Prostate gland (tissue), 2 donors: Measurements from ENCODE around the gene TMPRSS11B.

Experiments used
- POLR2A ChIP-seq: fragments of 450-650 bp; IDR thresholded peaks from one replicate; pipeline ENCODE4 v1.6.1; 2016; ENCODE audit warnings: antibody characterized with exemption, mild to moderate bottlenecking
- TF ChIP-seq, protein P1 (sequence below), 4 experiments: fragments of 200-600 bp in 2 of 4; fragments of 450-650 bp in 2 of 4; sonication (generic) in 2 of 4; IDR thresholded peaks; 1 replicate in 3 of 4; 2 replicates in 1 of 4; pipeline ENCODE4 v1.5.1; 2016 to 2019; ENCODE audit warnings: antibody characterized with exemption in 4 of 4, mild to moderate bottlenecking in 2 of 4, moderate library complexity in 2 of 4

DNA sequence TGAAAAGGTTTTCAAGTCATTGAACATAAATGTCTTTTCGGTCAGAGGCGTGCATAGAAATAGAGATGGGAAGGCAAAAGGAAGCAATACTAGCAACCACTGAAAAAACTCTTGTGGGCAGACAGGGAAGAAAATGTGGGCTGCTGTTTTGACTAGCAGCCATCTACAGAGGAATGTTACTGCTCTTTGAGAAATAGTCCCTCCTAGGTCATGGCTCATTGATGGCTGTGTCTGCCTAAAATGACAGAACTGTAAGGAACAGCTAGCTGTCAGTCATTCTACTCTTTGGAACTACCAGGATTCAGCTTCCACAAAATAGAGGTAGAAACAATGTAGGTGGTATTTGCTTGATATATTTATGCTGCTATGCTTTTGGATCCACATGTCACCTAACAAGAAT lies 26.9 kb upstream of the TMPRSS11B start:
- TF ChIP-seq, protein P1, sequence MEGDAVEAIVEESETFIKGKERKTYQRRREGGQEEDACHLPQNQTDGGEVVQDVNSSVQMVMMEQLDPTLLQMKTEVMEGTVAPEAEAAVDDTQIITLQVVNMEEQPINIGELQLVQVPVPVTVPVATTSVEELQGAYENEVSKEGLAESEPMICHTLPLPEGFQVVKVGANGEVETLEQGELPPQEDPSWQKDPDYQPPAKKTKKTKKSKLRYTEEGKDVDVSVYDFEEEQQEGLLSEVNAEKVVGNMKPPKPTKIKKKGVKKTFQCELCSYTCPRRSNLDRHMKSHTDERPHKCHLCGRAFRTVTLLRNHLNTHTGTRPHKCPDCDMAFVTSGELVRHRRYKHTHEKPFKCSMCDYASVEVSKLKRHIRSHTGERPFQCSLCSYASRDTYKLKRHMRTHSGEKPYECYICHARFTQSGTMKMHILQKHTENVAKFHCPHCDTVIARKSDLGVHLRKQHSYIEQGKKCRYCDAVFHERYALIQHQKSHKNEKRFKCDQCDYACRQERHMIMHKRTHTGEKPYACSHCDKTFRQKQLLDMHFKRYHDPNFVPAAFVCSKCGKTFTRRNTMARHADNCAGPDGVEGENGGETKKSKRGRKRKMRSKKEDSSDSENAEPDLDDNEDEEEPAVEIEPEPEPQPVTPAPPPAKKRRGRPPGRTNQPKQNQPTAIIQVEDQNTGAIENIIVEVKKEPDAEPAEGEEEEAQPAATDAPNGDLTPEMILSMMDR (IDR thresholded peaks at IDR 0.05), result no peak
- no peak for TF ChIP-seq POLR2A
